NOMO-1 treated with DMSO at 0.1 percent for 48 hours (cell line): ENCODE results near the gene UBE3C.
A peak's percentile ranks its signal among the peaks of the same experiment; 100 is the strongest.
"Not testable (repeated sequence)": the region's sequence is repeated elsewhere in the genome, so short reads cannot be mapped to it uniquely, and the experiment has no call there.

ENCODE experiments used
- DNase-seq: peaks from one replicate; lab custom pipeline; 2025; ENCODE audit not compliant: unreplicated experiment; lab: John Stamatoyannopoulos, UW

UBE3C gene

GRCh38 chr7:157270060-157270444 lies 131.3 kb downstream of the UBE3C start:
- no peak for DNase-seq

- DNase-seq, result no peak
Observed at GRCh38 chr7:157271315-157271990, 132.7 kb downstream of the UBE3C start.

GRCh38 chr7:157271991-157272324 lies 133.2 kb downstream of the UBE3C start:
- no peak for DNase-seq

- no peak for DNase-seq
Observed at GRCh38 chr7:157272351-157273207, 133.9 kb downstream of the UBE3C start.

GRCh38 chr7:157273208-157274093 lies 134.7 kb downstream of the UBE3C start:
- peak; percentile 17 for DNase-seq

- DNase-seq, result not testable (repeated sequence)
Observed at GRCh38 chr7:157274094-157274634, 135.4 kb downstream of the UBE3C start.

GRCh38 chr7:157274991-157275427 lies 136.3 kb downstream of the UBE3C start:
- DNase-seq, result no peak

GRCh38 chr7:157276091-157276561 lies 137.4 kb downstream of the UBE3C start:
- DNase-seq, result no peak

GRCh38 chr7:157276731-157277562 lies 138.2 kb downstream of the UBE3C start:
- no peak for DNase-seq

- not testable (repeated sequence) for DNase-seq
Observed at GRCh38 chr7:157277568-157277967, 138.8 kb downstream of the UBE3C start.

GRCh38 chr7:157278167-157278790 lies 139.6 kb downstream of the UBE3C start:
- DNase-seq, result no peak

- DNase-seq, result no peak
Observed at GRCh38 chr7:157278791-157279724, 140.3 kb downstream of the UBE3C start.

GRCh38 chr7:157279741-157280215 lies 141.1 kb downstream of the UBE3C start:
- DNase-seq, result no peak

- DNase-seq, result no peak
Observed at GRCh38 chr7:157280216-157280841, 141.6 kb downstream of the UBE3C start.

GRCh38 chr7:157281221-157281998 lies 142.7 kb downstream of the UBE3C start:
- DNase-seq, result no peak

GRCh38 chr7:157282141-157282801 lies 143.5 kb downstream of the UBE3C start:
- DNase-seq, result no peak
